Stimulated activated CD4-positive, alpha-beta T cell treated with anti-CD3 and anti-CD28 coated beads, Interleukin-15, amount 100 ng/mL, for 1 hour (primary cell): ENCODE data around the gene MND1.
"Not testable (repeated sequence)": the region's sequence is repeated elsewhere in the genome, so short reads cannot be mapped to it uniquely, and the experiment has no call there.

Experiments
- DNase-seq, 2 donors: peaks; one replicate each; pipeline ENCODE4 v3.0.0-alpha.2; 2020; ENCODE audit warnings: low read depth in 1 of 2, low spot score in 1 of 2

MND1 gene

DNA sequence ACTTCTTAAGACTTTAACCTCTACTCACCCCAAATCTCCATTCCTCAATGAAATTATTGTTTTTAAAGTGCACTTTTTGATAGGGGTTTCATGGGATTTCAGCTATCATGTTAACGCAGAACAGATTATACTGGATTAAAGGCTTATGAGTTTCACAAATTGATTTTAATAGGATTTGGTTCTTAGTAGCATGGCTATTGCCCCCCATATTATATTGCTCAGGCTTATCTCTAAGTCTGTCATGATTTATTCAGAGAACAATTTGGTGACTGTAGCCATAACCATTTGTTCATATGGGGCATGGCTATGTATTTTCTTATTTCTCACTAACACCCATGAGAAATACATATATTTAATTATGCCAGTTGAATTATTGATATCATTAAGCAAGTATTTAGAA, 57.0 kb downstream of the MND1 start:
- DNase-seq, result no peak

DNA sequence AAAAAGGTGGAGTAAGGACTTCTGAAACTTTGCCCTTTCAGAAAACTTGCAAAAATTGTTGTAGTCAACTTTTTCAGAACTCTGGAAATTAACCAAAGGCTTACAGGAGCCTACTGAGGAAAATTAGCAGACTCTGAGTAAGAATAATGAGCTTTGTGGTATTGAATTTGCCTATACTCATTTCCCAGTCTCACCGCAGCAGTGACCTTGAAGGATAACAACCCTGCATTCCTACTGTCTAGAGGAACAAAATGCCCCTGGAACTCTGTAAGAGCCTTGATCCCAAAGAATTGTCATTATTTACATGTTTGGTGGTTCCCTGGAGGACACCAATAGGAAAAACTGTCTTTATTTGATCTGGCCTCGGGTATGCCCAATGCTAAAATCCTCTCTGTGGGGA, 57.9 kb downstream of the MND1 start:
- no peak for DNase-seq

DNA sequence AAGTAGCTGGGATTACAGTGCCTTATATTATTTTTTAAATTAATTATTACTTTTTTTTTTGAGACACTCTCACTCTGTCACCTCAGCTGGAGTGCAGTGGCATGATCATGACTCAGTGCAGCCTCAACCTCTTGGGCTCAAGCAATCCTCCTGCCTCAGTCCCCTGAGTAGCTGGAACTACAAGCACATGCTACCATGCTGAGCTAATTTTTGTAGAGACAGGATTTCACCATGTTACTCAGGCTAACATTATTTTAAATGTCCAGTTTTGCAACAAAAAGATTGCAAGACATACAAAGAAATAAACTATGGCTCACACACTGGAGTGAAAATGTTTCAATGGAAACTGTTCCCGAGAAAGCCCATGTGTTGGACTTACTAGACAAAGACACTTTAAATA, 59.2 kb downstream of the MND1 start:
- DNase-seq, result no peak

DNA sequence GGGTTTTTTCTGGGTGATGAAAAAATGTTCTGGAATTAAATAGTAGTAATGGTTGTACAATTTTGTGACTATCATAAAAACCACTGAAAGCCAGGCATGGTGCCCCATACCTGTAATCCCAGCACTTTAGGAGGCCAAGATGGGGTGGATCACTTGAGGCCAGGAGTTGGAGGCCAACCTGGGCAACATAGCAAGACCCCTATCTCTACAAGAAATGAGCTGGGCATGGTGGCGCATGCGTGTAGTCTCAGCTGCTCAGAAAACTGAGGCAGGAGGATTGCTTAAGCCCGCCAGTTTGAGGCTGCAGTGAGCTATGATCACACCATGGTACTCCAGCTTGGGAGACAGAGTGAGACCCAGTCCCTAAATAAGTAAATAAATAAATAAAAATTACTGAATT, 63.4 kb downstream of the MND1 start:
- DNase-seq, result no peak

DNA sequence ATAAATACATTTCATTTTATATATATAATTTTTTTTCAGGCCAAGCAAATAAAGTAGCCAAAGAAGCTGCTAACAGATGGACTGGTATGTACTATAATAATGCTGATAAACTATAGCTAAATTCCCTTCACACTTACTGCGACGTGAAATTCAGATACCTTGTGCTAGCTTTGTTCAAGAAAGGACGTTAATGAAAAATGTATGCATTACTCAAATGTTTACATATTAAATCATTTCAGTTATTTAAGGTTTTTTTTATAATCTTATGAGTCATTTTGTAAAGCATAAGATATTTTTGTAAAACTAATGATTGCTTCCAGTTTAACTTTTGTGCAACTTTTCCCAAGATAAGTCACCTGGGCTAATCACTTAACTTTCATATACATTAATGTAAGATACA, 64.4 kb downstream of the MND1 start:
- DNase-seq, result no peak

DNA sequence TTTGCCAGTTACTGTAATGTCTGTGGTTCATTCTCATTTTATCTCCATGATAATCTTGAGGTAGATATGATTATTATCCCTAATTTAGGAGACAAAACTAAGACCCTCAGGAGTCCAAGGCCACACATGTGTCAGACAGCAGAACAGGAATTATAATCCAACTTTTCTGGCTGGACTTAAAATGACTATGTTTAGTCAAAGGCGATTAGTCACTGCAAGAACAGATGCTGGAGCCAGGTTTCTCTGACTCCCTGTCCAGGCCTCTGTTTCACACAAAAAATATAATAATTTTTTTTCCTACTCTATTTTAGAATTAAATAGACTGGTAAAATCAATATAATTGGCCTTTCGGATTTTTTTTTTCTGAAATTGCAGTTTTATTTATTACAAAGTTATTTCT, 64.9 kb downstream of the MND1 start:
- no peak for DNase-seq

DNA sequence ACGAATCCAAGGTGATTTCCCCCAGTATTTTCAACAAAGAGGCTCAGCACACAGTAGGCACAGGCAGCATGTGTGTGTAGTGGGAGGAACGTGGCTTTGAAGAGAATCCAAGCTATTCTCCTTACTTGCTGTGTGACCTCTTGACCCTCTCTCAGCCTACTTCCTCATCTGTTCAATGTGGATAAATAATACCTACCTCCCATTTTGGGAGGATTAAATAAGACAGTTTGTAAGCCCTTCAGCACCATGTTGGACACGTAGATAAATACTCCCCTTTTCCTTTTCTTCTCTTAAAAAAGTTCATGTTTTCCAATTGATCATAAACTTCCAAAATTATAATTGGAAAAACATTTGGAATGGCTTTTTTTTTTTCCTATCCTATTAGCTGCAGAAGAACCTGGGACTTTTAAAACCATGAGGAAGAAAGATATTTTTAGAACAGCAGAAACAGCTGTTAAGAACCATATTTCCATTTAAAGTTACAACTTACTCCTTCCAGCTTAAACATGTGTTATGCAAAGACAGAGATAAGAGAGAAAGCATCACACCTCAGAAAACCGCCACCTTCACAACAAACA, 65.5 kb downstream of the MND1 start:
- DNase-seq, result no peak

DNA sequence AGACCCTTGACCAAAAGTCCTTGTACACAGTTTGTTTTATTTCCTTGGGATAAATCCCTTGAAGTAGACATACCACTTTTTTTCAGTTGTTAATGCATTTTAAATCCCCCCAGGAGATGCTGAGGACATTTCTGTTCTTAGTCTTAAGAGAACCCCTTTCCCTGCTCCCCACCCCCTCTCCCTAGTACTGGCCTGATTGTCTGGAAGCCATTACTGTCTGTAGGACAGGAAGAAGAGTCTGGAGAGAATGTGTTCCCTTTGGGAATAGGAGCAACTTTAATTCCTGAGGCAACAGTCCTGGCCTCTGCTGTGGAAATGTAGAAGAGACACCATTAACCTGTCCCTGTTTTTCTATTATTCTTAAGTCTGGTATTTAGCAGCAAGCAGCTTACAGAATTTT, 69.4 kb downstream of the MND1 start:
- no peak for DNase-seq

DNA sequence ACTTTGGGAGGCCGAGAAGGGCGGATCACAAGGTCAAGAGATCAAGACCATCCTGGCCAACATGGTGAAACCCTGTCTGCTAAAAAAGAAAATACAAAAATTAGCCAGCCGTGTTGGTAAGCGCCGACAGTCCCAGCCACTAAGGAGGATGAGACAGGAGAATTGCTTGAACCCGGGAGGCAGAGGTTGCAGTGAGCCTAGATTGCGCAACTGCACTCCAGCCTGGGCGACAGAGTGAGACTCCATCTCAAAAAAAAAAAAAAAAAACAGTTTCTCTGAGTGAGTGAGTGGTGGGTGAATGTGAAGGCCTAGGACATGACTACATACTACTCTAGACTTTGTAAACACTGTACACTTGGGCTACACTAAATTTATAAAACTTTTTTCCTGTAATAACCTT, 72.0 kb downstream of the MND1 start:
- DNase-seq, result not testable (repeated sequence)

DNA sequence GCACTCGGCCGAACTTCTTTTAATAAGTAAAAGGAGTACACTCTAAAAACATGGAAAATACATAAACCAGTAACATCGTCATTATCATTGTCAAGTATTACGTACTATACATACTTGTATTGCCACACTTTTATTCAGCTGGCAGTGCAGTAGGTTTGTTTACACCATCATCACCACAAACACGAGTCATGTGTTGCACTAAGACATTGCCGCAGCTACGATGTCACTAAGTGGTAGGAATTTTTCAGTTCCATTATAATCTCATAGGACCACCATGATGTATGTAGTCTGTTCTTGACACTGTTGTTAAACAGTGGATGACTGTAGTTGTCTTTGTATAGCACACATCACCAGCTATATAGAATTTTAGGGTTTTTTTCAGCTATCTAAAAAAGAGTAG, 73.6 kb downstream of the MND1 start:
- DNase-seq, result no peak

DNA sequence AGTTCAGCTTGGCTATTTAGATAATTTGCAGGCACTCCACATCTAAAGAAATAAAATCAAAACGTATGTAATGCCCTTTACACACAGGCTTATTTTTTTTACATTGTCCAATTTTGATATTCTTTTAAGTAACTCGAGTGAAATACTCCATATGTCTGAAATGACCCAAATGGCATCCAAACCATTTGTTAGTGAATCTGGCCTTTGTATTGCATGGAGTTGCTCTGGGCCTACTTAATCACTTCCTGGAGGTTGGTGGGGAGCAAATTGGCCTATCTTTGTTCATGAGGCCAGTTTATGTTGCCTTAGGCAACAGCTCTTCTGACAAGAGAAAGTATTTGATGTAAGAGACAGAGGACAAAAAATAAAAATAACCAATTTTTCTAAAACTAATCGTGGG, 74.1 kb downstream of the MND1 start:
- no peak for DNase-seq

DNA sequence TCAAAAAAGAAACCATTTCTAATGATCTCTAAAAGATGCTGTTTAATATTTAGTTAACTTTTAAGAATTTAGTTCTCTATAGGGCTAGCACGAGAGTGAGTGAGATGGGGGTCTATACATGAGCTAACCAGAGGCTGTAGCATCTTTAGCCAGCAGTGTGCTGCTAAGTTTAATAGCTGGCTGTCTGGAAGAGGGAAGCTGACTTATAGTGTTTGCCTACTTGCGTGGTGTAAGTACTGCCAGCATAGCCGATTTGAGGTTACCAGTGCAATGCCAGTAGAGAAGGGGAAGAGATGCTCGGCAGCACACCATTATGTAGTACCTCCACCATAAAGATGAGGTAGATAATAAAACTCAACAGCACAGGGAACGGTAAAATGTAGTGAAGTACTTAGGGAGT, 74.5 kb downstream of the MND1 start:
- no peak for DNase-seq

DNA sequence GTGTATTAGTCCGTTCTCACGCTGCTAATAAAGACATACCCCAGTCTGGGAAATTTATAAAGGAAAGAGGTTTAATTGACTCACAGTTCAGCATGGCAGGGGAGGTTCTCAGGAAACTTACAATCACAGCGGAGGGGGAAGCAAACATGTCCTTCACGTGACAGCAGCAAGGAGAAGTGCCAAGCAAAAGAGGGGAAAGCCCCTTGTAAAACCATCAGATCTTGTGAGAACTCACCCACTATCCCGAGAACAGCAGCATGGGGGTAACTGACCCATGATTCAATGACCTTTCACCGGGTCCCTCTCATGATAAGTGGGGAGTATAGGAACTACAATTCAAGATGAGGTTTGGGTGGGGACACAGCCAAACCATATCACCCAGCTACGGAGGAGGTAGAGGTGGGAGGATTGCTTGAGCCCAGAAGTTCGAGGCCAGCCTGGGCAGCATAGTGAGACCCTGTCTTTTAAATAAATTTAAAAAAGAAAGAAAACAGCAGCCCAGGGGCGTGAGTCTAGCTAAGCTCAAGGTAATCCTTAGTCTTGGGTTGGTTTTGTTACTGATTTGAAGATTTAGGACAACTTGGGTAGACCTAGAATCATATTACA, 75.3 kb downstream of the MND1 start:
- DNase-seq, result no peak

DNA sequence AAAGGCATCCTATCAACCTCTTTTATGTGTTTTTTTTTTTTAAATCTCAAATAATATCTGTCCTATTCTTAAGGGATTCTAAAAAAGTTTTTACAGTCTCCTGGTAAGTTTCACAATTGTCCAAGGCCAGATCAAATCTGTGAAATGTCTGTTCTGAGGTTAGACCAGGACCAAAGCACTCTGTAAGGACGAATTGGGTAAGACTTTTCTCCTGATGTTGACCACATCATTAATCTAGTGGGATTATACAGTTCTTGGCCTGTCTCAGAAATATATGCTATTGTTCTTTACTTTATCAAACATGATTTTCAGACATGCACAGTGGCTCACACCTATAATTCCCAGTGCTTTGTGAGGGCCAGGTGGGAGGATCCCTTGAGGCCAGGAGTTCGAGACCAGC, 75.9 kb downstream of the MND1 start:
- DNase-seq, result no peak

DNA sequence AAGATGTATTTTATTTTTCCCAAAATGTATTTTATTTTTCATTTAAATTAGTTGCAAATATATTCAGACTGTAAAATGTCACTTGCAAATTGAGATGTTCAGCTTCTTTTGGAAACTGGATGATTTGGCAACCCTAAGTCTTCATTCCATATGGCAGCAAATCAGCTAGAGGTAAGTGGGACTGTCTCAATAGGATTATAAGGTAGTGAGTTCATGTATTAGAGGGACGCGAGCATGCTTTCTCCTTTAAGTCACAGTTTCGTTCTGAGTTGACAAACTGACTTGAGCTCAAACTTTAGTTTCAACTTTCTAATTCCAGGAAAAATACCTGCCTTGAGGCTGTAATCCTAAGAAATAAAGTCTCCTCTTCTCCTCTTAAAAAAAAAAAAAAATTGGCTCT, 77.5 kb downstream of the MND1 start:
- DNase-seq, result no peak

DNA sequence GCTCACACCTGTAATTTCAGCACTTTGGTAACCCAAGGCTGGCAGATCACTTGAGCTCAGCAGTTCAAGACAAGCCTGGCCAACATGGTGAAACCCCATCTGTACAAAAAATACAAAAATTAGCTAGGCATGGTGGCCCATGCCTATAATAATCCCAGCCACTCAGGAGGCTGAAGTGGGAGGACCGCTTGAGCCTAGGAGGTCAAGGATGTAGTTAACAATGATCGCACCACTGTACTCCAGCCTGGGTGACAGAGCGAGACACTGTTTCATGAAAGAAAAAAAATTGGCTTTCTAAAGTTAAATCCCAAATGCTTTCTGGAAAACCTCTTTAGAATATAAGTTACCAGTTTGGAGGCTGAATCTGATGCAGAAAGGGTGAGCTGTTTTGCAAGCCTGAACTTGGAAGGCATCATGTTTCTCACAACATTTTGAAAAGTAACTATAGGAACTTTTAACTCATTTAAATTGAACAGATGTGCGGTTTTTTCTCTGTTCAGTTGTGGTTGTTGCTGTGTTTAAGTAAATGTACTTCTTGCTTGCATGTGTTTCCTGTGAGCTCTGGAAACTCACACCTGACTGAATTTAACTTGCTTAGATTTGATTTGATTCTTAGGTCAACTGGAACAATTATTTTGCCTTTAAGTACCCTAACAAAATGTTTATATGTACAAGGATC, 81.9 kb downstream of the MND1 start:
- DNase-seq, result no peak

DNA sequence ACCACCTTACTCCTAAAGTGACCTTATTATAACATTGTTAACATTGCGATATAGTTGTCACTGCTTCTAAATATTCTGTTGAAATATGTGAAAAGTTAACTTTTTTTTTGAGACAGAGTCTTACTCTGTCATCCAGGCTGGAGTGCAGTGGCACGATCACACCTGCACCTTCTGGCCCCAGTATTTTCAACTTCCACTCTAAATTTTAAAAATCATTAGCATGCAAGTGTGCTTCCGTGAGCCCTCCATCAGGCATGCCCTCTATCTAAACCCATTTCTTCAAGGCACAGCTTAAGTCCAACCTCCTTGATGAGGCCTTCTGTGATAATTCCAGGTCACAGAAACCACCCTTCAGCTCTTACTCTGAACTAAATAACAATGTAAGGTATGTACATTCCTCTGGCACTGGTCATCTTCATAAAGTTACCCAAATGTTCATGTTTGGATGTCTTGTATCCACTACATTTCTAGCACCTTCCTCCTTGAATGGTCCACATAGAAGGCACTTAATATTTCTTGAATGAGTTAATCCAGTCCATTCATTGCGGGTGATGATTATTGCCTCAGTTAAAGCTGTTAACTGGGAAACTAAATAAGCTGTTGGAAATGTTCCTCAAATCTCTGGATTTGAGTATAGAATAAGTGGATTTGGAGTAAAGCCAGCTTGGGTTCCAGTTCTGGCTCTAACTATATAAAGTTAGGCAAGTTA, 83.0 kb downstream of the MND1 start:
- DNase-seq, result no peak

DNA sequence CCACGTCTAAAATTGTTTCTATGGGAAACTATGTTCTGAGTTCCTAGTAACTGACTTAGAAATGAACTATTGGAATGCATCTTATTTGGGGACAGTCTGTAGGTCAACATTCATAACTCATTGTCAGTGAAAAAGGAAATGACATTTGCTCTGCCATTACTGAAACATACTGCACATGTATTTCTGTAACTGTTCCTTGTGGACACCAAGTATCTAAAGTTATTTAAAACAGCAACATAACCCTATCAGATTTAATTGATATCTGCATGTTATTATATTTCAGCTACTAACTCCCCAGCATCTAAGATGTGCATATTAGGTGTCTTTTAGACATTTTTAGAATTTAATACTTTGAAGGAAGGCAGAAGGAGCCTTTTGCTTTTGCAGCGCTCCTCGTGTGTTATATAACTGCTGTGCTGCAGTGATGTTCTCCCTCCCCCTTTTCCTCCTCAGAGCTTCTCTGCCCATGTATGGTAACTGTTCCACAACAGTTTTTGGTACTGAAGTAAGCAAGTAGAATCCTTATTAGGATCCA, 84.5 kb downstream of the MND1 start:
- DNase-seq, result no peak

DNA sequence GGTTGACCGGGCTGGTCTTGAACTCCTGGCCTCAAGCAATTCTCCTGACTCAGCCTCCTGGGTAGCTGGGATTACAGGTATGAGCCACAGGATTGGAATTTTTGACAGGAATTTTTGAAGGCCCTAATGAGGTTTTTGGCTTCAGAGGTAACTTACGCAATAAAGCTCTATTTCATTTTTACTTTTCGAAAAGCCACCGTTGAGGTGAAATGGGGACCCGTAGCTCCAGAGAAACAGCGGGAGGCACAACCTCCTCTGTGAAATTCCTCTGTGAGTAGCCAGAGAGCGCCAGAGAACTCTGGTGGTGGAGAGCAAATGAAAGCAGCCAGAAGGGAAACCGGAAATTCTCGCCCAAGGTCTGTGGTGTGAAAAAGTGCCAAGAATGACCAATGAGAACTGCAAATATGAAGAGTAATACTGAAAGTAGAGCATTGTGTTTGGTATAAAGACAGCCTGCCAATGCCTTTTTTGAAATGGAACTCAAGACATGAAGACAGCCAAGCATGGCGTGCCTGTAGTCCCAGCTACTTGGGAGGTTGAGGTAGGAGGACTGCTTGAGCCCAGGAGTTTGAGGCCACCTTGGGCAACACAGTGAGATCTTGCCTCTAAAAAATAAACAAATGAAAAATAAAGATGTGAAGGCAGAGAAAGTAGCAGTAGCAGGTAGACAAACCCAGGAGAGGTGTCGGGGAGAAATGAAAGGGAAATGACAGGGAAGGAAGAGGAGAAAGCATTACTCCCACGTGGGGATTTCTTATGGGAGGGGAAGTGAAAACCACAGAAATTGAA, 88.7 kb downstream of the MND1 start:
- DNase-seq, result peak; percentile 16 to 24

DNA sequence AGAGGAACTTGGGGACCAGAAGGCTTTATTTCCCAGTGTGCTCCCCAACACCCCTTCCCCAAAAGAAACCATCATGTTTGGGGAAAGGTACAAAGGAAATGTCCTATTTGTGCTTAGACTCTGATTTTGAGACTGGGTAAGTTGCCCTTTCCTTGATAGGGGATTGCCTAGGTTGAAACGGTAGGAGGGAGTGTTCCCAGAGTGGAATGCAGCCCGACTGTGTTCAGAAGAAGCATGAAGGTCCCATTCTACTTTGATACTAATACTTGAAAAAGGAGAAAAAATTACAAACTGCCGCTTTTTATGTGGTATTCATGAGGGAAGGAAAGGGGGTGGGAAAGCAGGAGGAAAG, 89.2 kb downstream of the MND1 start:
- DNase-seq, result no peak

DNA sequence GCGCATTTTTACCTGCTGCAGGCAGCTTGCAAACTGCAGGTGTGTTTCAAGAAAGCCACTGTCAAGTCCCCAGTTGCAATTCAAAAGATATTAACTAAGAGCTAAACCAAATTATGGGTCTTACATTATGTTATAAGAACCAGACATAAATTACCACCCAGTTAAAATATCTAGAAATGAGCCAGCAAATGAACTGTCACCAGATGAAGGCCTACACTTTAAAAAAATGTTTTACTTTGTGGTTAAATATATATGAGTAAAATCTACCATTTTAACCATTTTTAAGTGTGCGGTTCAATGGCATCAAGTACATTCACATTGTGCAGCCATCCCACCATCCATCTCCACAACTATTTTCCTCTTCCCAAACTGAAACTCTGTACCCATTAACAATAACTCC, 89.7 kb downstream of the MND1 start:
- DNase-seq, result no peak
